H9 (cell line): ENCODE measurements around the gene SYNJ1. TPM values are rescaled to one million over a fixed set of nuclear protein-coding genes. Genes with fewer than 3 reads are reported as not detected.
A peak's percentile ranks its signal among the peaks of the same experiment; 100 is the strongest.

Source experiments
- DNase-seq: peaks from one replicate; pipeline ENCODE4 v3.0.0-alpha.2; 2017
- H2AFZ ChIP-seq: one replicate; pipeline ENCODE4 v1.6.1; 2013; ENCODE audit warnings: mild to moderate bottlenecking, low read length, control low read depth, moderate library complexity
- H2AK5ac ChIP-seq: 2 replicates; pipeline ENCODE4 v1.6.1; 2013; ENCODE audit warnings: low read length, control low read depth, mixed read lengths; ENCODE audit not compliant: insufficient read length
- H2BK120ac ChIP-seq: one replicate; pipeline ENCODE4 v1.6.1; 2013; ENCODE audit warnings: low read depth, mild to moderate bottlenecking, low read length, control low read depth, inconsistent platforms; ENCODE audit not compliant: poor library complexity, severe bottlenecking
- H2BK12ac ChIP-seq: 2 replicates; pipeline ENCODE4 v1.6.1; 2013; ENCODE audit warnings: low read length, control low read depth, mixed read lengths, low read depth; ENCODE audit not compliant: insufficient read length
- H2BK15ac ChIP-seq: 2 replicates; pipeline ENCODE4 v1.6.1; 2013; ENCODE audit warnings: low read depth, low read length, control low read depth
- H2BK20ac ChIP-seq: one replicate; pipeline ENCODE4 v1.6.1; 2013; ENCODE audit warnings: low read depth, mild to moderate bottlenecking, low read length, control low read depth, inconsistent platforms; ENCODE audit not compliant: poor library complexity, severe bottlenecking
- H2BK5ac ChIP-seq: 2 replicates; pipeline ENCODE4 v1.6.1; 2013; ENCODE audit warnings: low read length, control low read depth, mixed read lengths; ENCODE audit not compliant: insufficient read length
- H3K14ac ChIP-seq: 2 replicates; pipeline ENCODE4 v1.6.1; 2013; ENCODE audit warnings: low read length, control low read depth; ENCODE audit not compliant: insufficient read depth
- H3K18ac ChIP-seq: 2 replicates; pipeline ENCODE4 v1.6.1; 2013; ENCODE audit warnings: low read depth, mild to moderate bottlenecking, mixed read lengths, low read length, control low read depth; ENCODE audit not compliant: insufficient read length
- H3K23ac ChIP-seq: 2 replicates; pipeline ENCODE4 v1.6.1; 2013; ENCODE audit warnings: low read length, control low read depth, mixed read lengths, low read depth; ENCODE audit not compliant: insufficient read length
- H3K23me2 ChIP-seq: 2 replicates; pipeline ENCODE4 v1.6.1; 2013; ENCODE audit warnings: low read depth, mild to moderate bottlenecking, mixed read lengths, low read length, control low read depth; ENCODE audit not compliant: insufficient read length, poor library complexity, severe bottlenecking
- H3K27ac ChIP-seq: 2 replicates; pipeline ENCODE4 v1.5.1; 2013; ENCODE audit warnings: low read length, control low read depth, mixed read lengths, low read depth; ENCODE audit not compliant: insufficient read length
- H3K27me3 ChIP-seq: 2 replicates; pipeline ENCODE4 v1.6.1; 2013; ENCODE audit warnings: low read length, control low read depth, inconsistent platforms; ENCODE audit not compliant: insufficient read depth
- H3K4ac ChIP-seq: 2 replicates; pipeline ENCODE4 v1.6.1; 2013; ENCODE audit warnings: low read depth, mild to moderate bottlenecking, control low read depth, inconsistent platforms, low read length, moderate library complexity
- H3K4me1 ChIP-seq: 2 replicates; pipeline ENCODE4 v1.6.1; 2013; ENCODE audit warnings: low read length, control low read depth, inconsistent platforms; ENCODE audit not compliant: insufficient read depth
- H3K4me2 ChIP-seq: 2 replicates; pipeline ENCODE4 v1.6.1; 2013; ENCODE audit warnings: low read length, control low read depth, mixed read lengths; ENCODE audit not compliant: insufficient read length, insufficient read depth
- H3K56ac ChIP-seq: 2 replicates; pipeline ENCODE4 v1.6.1; 2013; ENCODE audit warnings: low read depth, mild to moderate bottlenecking, mixed read lengths, low read length, control low read depth; ENCODE audit not compliant: insufficient read length
- H3K79me1 ChIP-seq: 2 replicates; pipeline ENCODE4 v1.6.1; 2013; ENCODE audit warnings: low read depth, mild to moderate bottlenecking, moderate library complexity, low read length, control low read depth, inconsistent platforms; ENCODE audit not compliant: insufficient read depth, poor library complexity, severe bottlenecking
- H3K79me2 ChIP-seq: 2 replicates; pipeline ENCODE4 v1.6.1; 2013; ENCODE audit warnings: low read length, control low read depth, inconsistent platforms; ENCODE audit not compliant: insufficient read depth
- H3K9ac ChIP-seq: 2 replicates; pipeline ENCODE4 v1.6.1; 2013; ENCODE audit warnings: low read length, control low read depth, mixed read lengths; ENCODE audit not compliant: insufficient read length; ENCODE audit errors: extremely low read depth
- H3K9me3 ChIP-seq: one replicate; pipeline ENCODE4 v1.6.1; 2013; ENCODE audit warnings: low read depth, low read length, inconsistent platforms; ENCODE audit not compliant: control insufficient read depth
- H3T11ph ChIP-seq: one replicate; pipeline ENCODE4 v1.6.1; 2013; ENCODE audit warnings: mild to moderate bottlenecking, low read length, control low read depth, inconsistent platforms
- H4K20me1 ChIP-seq: one replicate; pipeline ENCODE4 v1.6.1; 2013; ENCODE audit not compliant: control insufficient read depth, insufficient read length, insufficient read depth
- H4K5ac ChIP-seq: 2 replicates; pipeline ENCODE4 v1.6.1; 2013; ENCODE audit warnings: low read depth, mild to moderate bottlenecking, mixed read lengths, low read length, control low read depth; ENCODE audit not compliant: insufficient read length
- H4K8ac ChIP-seq: replicated peaks from 2 replicates; pipeline ENCODE4 v1.6.1; 2013; ENCODE audit warnings: low read length, control low read depth, mixed read lengths, low read depth; ENCODE audit not compliant: insufficient read length
- H4K91ac ChIP-seq: 2 replicates; pipeline ENCODE4 v1.6.1; 2013; ENCODE audit warnings: low read depth, mild to moderate bottlenecking, moderate library complexity, mixed read lengths, low read length, control low read depth; ENCODE audit not compliant: insufficient read length
- H3K27ac Mint-ChIP-seq, 3 experiments: 2 replicates in 2 of 3; 3 replicates in 1 of 3; pipeline ENCODE4 v1.8.0; 2020 to 2021; ENCODE audit warnings: mixed read lengths in 3 of 3, mild to moderate bottlenecking in 1 of 3, moderate library complexity in 1 of 3
- H3K27me3 Mint-ChIP-seq: 2 replicates; pipeline ENCODE4 v1.8.0; 2021; ENCODE audit warnings: low read depth, mild to moderate bottlenecking, moderate library complexity, mixed read lengths
- H3K36me3 Mint-ChIP-seq, 3 experiments: 2 replicates in 2 of 3; 3 replicates in 1 of 3; pipeline ENCODE4 v1.8.0; 2020 to 2021; ENCODE audit warnings: low read depth in 3 of 3, mixed read lengths in 3 of 3; ENCODE audit not compliant: insufficient read depth in 1 of 3
- H3K4me1 Mint-ChIP-seq, 2 experiments: 2 replicates each; pipeline ENCODE4 v1.8.0; 2020; ENCODE audit warnings: mixed read lengths in 2 of 2
- H3K4me3 Mint-ChIP-seq, 2 experiments: 2 replicates in 1 of 2; 3 replicates in 1 of 2; pipeline ENCODE4 v1.8.0; 2020 to 2021; ENCODE audit warnings: mild to moderate bottlenecking in 2 of 2, mixed read lengths in 2 of 2, moderate library complexity in 1 of 2
- H3K9me3 Mint-ChIP-seq, 2 experiments: 2 replicates in 1 of 2; 3 replicates in 1 of 2; pipeline ENCODE4 v1.8.0; 2020; ENCODE audit warnings: mild to moderate bottlenecking in 2 of 2, mixed read lengths in 2 of 2, moderate library complexity in 1 of 2
- CTCF ChIP-seq: fragments of 200-600 bp; sonication (generic); conservative IDR thresholded peaks from 3 replicates; pipeline ENCODE4 v1.8.0; 2021; ENCODE audit warnings: antibody characterized with exemption, mild to moderate bottlenecking
- WGBS: extraction: QIAGEN DNeasy Blood & Tissue Kit; methylation state at CpG from one replicate; pipeline ENCODE4 v1.1.7; 2013; ENCODE audit warnings: missing lambda C conversion rate, low lambda C conversion rate, mixed read lengths; ENCODE audit not compliant: insufficient read length; ENCODE audit errors: extremely low coverage; 5-methylcytosine and 5-hydroxymethylcytosine counted together
- total RNA-seq: library from RNA; stranded (reverse); gene quantifications from 2 replicates; pipeline ENCODE4 v1.2.1, GENCODE V29; 2021

SYNJ1 gene
- total RNA-seq, 1 experiment from 2014 or later, result 7.1 TPM

- H3K23me2 ChIP-seq, result no peaks in the 10 kb centered on the region
- Mint-ChIP-seq H3K4me1 (peaks cover 58 to 61% of the 10 kb centered on the region in 2 experiments), H3K4me3 (peak overlapping the region; percentile 45 to 66), H3K27ac (peak overlapping the region; percentile 84 to 97 (median 88)), H3K9me3 (no peaks in the 10 kb centered on the region), H3K36me3 (peaks cover 54 to 77% (median 67%) of the 10 kb centered on the region in 3 experiments), H3K27me3 (no peaks in the 10 kb centered on the region; the same call in 1 of the 2 replicates)
- H3K14ac ChIP-seq, result no peak overlapping the region
- H2BK120ac ChIP-seq, result no peak overlapping the region
- no peaks in the 10 kb centered on the region for H3K79me2 ChIP-seq
- no peak overlapping the region for H3K23ac ChIP-seq
- no peak overlapping the region for H3K56ac ChIP-seq
- H3K27ac ChIP-seq, result peak overlapping the region; percentile 91
- peak overlapping the region; percentile 71 for H3K18ac ChIP-seq
- no peaks in the 10 kb centered on the region for H3K79me1 ChIP-seq
- no peak overlapping the region for H4K5ac ChIP-seq
- H2AK5ac ChIP-seq, result no peak overlapping the region
- no peak overlapping the region for H3K9ac ChIP-seq
- H2BK20ac ChIP-seq, result no peak overlapping the region
- DNase-seq, result peak; percentile 91
- no peak overlapping the region for H3K4ac ChIP-seq
- H2BK12ac ChIP-seq, result no peak overlapping the region
- H3K9me3 ChIP-seq, result no peaks in the 10 kb centered on the region
- H4K8ac ChIP-seq, result no peak overlapping the region
- no peak overlapping the region for H3T11ph ChIP-seq
- H2BK15ac ChIP-seq, result no peak overlapping the region
- no peak for TF ChIP-seq CTCF
- no peaks in the 10 kb centered on the region for H4K20me1 ChIP-seq
- H3K27me3 ChIP-seq, result no peaks in the 10 kb centered on the region
- no peak overlapping the region for H4K91ac ChIP-seq
- peaks cover 25% of the 10 kb centered on the region for H3K4me1 ChIP-seq
- H3K4me2 ChIP-seq, result peak overlapping the region; percentile 56
- H2AFZ ChIP-seq, result no peak overlapping the region
- no CpG with 5 or more reads among the region's 8 CpGs for WGBS
- no peak overlapping the region for H2BK5ac ChIP-seq
These were observed 123.3 kb downstream of the SYNJ1 start for GRCh38 chr21:32604464-32604863.
